HCT116 (cell line): ENCODE results near the gene HIGD1C. TPM values are rescaled to one million over a fixed set of nuclear protein-coding genes. Genes with fewer than 3 reads are reported as not detected.

ENCODE experiments used
- ATAC-seq: fragments of 200-7000 bp; cut with Tn5 transposase; 2 replicates; pipeline ENCODE4 v1.9.1; 2020; ENCODE audit warnings: mild to moderate bottlenecking, moderate library complexity
- BruUV-seq: library from RNA; stranded (reverse); fragments of 400-500 nt; replicated peaks from 2 replicates; lab custom pipeline; 2021; lab: Mats Ljungman, UMichigan
- CTCF ChIA-PET: fragments of 300-600 bp; sonication (Branson Sonifier 250); formaldehyde crosslinking; loops from one replicate; lab custom pipeline; 2021; ENCODE audit warnings: antibody characterized with exemption; lab: Charles Lee
- POLR2A ChIA-PET: fragments of 300-600, 350-600 bp; sonication (Branson Sonifier 250); formaldehyde crosslinking; loops from one replicate; lab custom pipeline; 2021; ENCODE audit warnings: antibody characterized with exemption; lab: Charles Lee
- RAD21 ChIA-PET, 2 experiments: fragments of 300-600 bp; sonication (Branson Sonifier 250); formaldehyde crosslinking; loops; one replicate each; lab custom pipeline; 2023; ENCODE audit warnings: low total read pairs in 2 of 2; ENCODE audit not compliant: uncharacterized antibody in 2 of 2, unreplicated experiment in 2 of 2, low non-redundant PET in 1 of 2; lab: Charles Lee
- DNase-seq: peaks from one replicate; pipeline ENCODE4 v3.0.0-alpha.2; 2010; ENCODE audit warnings: low read depth, low spot score
- H2AFZ ChIP-seq: fragments of 200-600 bp; shearing (Covaris generic), sonication (generic); 2 replicates; pipeline ENCODE4 v1.6.1; 2017; ENCODE audit warnings: low read depth, mixed run types, mixed read lengths, antibody characterized with exemption, low read length; ENCODE audit not compliant: poor library complexity, severe bottlenecking
- H3K27ac ChIP-seq: 2 replicates; pipeline ENCODE4 v1.5.1; 2012; ENCODE audit warnings: low read depth, low read length
- H3K27me3 ChIP-seq: fragments of 200-600 bp; sonication (generic); 2 replicates; pipeline ENCODE4 v1.6.1; 2016; ENCODE audit warnings: mixed run types, low read length, mixed read lengths; ENCODE audit not compliant: insufficient read depth
- H3K36me3 ChIP-seq, 2 experiments: fragments of 200-500 bp in 1 of 2; fragments of 200-600 bp in 1 of 2; sonication (Bioruptor generic) in 1 of 2; sonication (generic) in 1 of 2; 2 replicates each; pipeline versions ENCODE4 v1.5.1 to v1.6.1; 2014 to 2016; ENCODE audit warnings: low read length in 2 of 2, inconsistent platforms in 1 of 2, mixed read lengths in 1 of 2, mixed run types in 1 of 2; ENCODE audit not compliant: insufficient read depth in 2 of 2, control insufficient read depth in 1 of 2
- H3K4me1 ChIP-seq, 2 experiments: fragments of 200-600 bp in 1 of 2; sonication (generic) in 1 of 2; 2 replicates each; pipeline versions ENCODE4 v1.5.1 to v1.6.1; 2012 to 2017; ENCODE audit warnings: low read length in 2 of 2, inconsistent platforms in 1 of 2, mild to moderate bottlenecking in 1 of 2, mixed read lengths in 1 of 2, mixed run types in 1 of 2, moderate library complexity in 1 of 2; ENCODE audit not compliant: insufficient read depth in 2 of 2, control insufficient read depth in 1 of 2
- H3K4me2 ChIP-seq: fragments of 200-600 bp; sonication (generic); 2 replicates; pipeline ENCODE4 v1.6.1; 2017; ENCODE audit warnings: mixed run types, low read length, mixed read lengths
- H3K4me3 ChIP-seq, 2 experiments: fragments of 200-600 bp in 1 of 2; sonication (generic) in 1 of 2; replicated peaks in 1 of 2; 2 replicates each; pipeline ENCODE4 v1.5.1; 2011 to 2016; ENCODE audit warnings: low read length in 2 of 2, control low read depth in 1 of 2, low read depth in 1 of 2, mild to moderate bottlenecking in 1 of 2, mixed read lengths in 1 of 2, mixed run types in 1 of 2
- H3K79me2 ChIP-seq: fragments of 200-600 bp; sonication (generic); 2 replicates; pipeline ENCODE4 v1.6.1; 2017; ENCODE audit warnings: mild to moderate bottlenecking, mixed run types, low read length, moderate library complexity, mixed read lengths; ENCODE audit not compliant: insufficient read depth
- H3K9ac ChIP-seq: fragments of 200-600 bp; sonication (generic); 2 replicates; pipeline ENCODE4 v1.6.1; 2016; ENCODE audit warnings: low read length, mixed read lengths
- H3K9me2 ChIP-seq: fragments of 200-600 bp; sonication (generic), shearing (Covaris generic); 2 replicates; pipeline ENCODE4 v1.6.1; 2017; ENCODE audit warnings: mixed run types, mild to moderate bottlenecking, moderate library complexity; ENCODE audit not compliant: insufficient read depth
- H3K9me3 ChIP-seq, 2 experiments: fragments of 200-500 bp in 1 of 2; fragments of 200-600 bp in 1 of 2; sonication (Bioruptor generic) in 1 of 2; sonication (generic) in 1 of 2; 2 replicates each; pipeline ENCODE4 v1.6.1; 2014 to 2017; ENCODE audit warnings: low read length in 2 of 2, mixed read lengths in 2 of 2, inconsistent platforms in 1 of 2, low read depth in 1 of 2, mild to moderate bottlenecking in 1 of 2, mixed run types in 1 of 2, moderate library complexity in 1 of 2; ENCODE audit not compliant: control insufficient read depth in 1 of 2, insufficient read depth in 1 of 2
- H4K20me1 ChIP-seq: fragments of 200-600 bp; sonication (generic), shearing (Covaris generic); 2 replicates; pipeline ENCODE4 v1.6.1; 2017; ENCODE audit warnings: mixed run types, mild to moderate bottlenecking, moderate library complexity; ENCODE audit not compliant: insufficient read depth
- CBX3 ChIP-seq: IDR thresholded peaks from 2 replicates; pipeline ENCODE4 v1.6.1; 2012; ENCODE audit warnings: low read depth
- CEBPB ChIP-seq: IDR thresholded peaks from 2 replicates; pipeline ENCODE4 v1.6.1; 2012; ENCODE audit warnings: low read depth
- ELF1 ChIP-seq: IDR thresholded peaks from 2 replicates; pipeline ENCODE4 v1.6.1; 2012; ENCODE audit warnings: low read depth, borderline replicate concordance
- EZH2 ChIP-seq: fragments of 200-600 bp; sonication (generic); IDR thresholded peaks from 2 replicates; pipeline ENCODE4 v1.6.1; 2017; ENCODE audit warnings: antibody characterized with exemption, mixed run types
- FOSL1 ChIP-seq: IDR thresholded peaks from 2 replicates; pipeline ENCODE4 v1.6.1; 2012; ENCODE audit warnings: low read depth
- POLR2A ChIP-seq: IDR thresholded peaks from 2 replicates; pipeline ENCODE4 v1.7.0; 2011; ENCODE audit warnings: borderline replicate concordance; ENCODE audit not compliant: insufficient read depth, insufficient read length; ENCODE audit errors: extremely low read depth
- RAD21 ChIP-seq: IDR thresholded peaks from 2 replicates; pipeline ENCODE4 v1.6.1; 2012; ENCODE audit warnings: low read depth, mild to moderate bottlenecking
- SP1 ChIP-seq: IDR thresholded peaks from 2 replicates; pipeline ENCODE4 v1.6.1; 2012; ENCODE audit warnings: low read depth
- YY1 ChIP-seq: IDR thresholded peaks from 2 replicates; pipeline ENCODE4 v1.6.1; 2011; ENCODE audit warnings: low read length, low read depth, moderate library complexity, mild to moderate bottlenecking; ENCODE audit not compliant: insufficient replicate concordance; ENCODE audit errors: extremely low read depth
- intact Hi-C: fragments of 100-400 bp; cut with micrococcal nuclease; formaldehyde crosslinking; loops from 2 replicates; pipeline ENCODE4 v1.10.0; 2022
- total RNA-seq: library from RNA; stranded (reverse); gene quantifications from one replicate; pipeline ENCODE4 v1.2.1, GENCODE V29; 2021; ENCODE audit not compliant: unreplicated experiment
- TF ChIP-seq, protein P1 (sequence below), 3 experiments: fragments of 200-600 bp in 1 of 3; sonication (generic) in 1 of 3; IDR thresholded peaks in 2 of 3; conservative IDR thresholded peaks in 1 of 3; 2 replicates each; pipeline ENCODE4 v1.5.1; 2012 to 2017; ENCODE audit warnings: low read depth in 2 of 3, low read length in 2 of 3, antibody characterized with exemption in 1 of 3, borderline replicate concordance in 1 of 3, control low read depth in 1 of 3, mild to moderate bottlenecking in 1 of 3, mixed read lengths in 1 of 3, mixed run types in 1 of 3, moderate library complexity in 1 of 3; ENCODE audit not compliant: insufficient read depth in 1 of 3
- TF ChIP-seq, protein P2 (sequence below): IDR thresholded peaks from 2 replicates; pipeline ENCODE4 v1.6.1; 2012; ENCODE audit warnings: low read depth

HIGD1C gene
- total RNA-seq, 1 experiment from 2014 or later: not detected

DNA sequence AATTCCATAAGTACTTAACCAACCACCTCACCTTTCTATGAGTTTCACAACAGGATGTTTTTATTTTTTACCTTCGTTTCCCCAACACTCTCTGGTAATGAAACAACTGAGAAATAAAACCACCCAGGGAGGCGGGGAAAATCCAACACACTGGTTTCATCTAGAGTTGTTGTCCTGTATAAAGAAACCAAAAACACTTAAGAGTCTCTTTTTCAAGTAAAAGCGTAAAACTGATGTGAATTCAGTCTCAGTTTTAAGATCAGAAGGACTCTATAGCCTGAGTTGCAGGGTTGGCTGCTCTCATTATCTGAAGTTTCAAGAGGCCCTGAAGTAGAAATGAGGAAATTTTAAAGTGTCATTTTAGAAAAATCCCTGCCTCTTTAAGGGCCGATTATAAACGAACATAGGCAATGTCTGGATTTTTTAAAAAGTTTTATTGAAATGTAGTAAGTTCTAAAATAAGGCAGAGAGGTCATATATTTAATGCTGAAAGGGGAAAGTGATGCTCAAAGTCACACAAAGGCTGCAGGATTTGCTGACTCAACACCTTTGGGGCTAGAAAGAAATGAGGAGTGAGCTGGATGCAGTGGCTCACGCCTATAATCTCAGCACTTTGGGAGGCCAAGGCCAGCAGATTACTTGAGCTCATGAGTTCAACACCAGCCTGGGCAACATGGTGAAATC, 27.2 kb downstream of the HIGD1C start:
- no TSS peak for BruUV-seq
- Histone ChIP-seq H3K4me3 (no peak overlapping the region), H3K36me3 (no peaks in the 10 kb centered on the region), H2AFZ (no peak overlapping the region), H3K9me3 (no peaks in the 10 kb centered on the region), H3K27ac (no peak overlapping the region), H3K9ac (no peak overlapping the region), H3K4me1 (no peaks in the 10 kb centered on the region), H3K79me2 (no peaks in the 10 kb centered on the region), H3K9me2 (no peaks in the 10 kb centered on the region), H3K27me3 (no peaks in the 10 kb centered on the region), H3K4me2 (no peak overlapping the region), H4K20me1 (no peaks in the 10 kb centered on the region)
- DNase-seq (no peak), ATAC-seq (no peak)
- ChIA-PET POLR2A (no interaction called here), CTCF (no interaction called here), RAD21 (no interaction called here)
- TF ChIP-seq RAD21 (no peak), CEBPB (no peak), YY1 (no peak), POLR2A (no peak), ELF1 (no peak), FOSL1 (no peak), CBX3 (no peak), SP1 (no peak), EZH2 (no peak)
- TF ChIP-seq, protein P1, sequence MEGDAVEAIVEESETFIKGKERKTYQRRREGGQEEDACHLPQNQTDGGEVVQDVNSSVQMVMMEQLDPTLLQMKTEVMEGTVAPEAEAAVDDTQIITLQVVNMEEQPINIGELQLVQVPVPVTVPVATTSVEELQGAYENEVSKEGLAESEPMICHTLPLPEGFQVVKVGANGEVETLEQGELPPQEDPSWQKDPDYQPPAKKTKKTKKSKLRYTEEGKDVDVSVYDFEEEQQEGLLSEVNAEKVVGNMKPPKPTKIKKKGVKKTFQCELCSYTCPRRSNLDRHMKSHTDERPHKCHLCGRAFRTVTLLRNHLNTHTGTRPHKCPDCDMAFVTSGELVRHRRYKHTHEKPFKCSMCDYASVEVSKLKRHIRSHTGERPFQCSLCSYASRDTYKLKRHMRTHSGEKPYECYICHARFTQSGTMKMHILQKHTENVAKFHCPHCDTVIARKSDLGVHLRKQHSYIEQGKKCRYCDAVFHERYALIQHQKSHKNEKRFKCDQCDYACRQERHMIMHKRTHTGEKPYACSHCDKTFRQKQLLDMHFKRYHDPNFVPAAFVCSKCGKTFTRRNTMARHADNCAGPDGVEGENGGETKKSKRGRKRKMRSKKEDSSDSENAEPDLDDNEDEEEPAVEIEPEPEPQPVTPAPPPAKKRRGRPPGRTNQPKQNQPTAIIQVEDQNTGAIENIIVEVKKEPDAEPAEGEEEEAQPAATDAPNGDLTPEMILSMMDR (IDR thresholded peaks at IDR 0.05 in 2 of 3, conservative IDR thresholded peaks at IDR 0.05 in 1 of 3; ENCODE audit: borderline replicate concordance in 1 of 3, insufficient read depth in 1 of 3, low read depth in 2 of 3, low read length in 2 of 3): no peak
- TF ChIP-seq, protein P2, sequence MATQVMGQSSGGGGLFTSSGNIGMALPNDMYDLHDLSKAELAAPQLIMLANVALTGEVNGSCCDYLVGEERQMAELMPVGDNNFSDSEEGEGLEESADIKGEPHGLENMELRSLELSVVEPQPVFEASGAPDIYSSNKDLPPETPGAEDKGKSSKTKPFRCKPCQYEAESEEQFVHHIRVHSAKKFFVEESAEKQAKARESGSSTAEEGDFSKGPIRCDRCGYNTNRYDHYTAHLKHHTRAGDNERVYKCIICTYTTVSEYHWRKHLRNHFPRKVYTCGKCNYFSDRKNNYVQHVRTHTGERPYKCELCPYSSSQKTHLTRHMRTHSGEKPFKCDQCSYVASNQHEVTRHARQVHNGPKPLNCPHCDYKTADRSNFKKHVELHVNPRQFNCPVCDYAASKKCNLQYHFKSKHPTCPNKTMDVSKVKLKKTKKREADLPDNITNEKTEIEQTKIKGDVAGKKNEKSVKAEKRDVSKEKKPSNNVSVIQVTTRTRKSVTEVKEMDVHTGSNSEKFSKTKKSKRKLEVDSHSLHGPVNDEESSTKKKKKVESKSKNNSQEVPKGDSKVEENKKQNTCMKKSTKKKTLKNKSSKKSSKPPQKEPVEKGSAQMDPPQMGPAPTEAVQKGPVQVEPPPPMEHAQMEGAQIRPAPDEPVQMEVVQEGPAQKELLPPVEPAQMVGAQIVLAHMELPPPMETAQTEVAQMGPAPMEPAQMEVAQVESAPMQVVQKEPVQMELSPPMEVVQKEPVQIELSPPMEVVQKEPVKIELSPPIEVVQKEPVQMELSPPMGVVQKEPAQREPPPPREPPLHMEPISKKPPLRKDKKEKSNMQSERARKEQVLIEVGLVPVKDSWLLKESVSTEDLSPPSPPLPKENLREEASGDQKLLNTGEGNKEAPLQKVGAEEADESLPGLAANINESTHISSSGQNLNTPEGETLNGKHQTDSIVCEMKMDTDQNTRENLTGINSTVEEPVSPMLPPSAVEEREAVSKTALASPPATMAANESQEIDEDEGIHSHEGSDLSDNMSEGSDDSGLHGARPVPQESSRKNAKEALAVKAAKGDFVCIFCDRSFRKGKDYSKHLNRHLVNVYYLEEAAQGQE: no peak
- intact Hi-C loops: no loop called here
